T-helper 2 cell treated with Interferon-gamma antibody and Interleukin-4, amounts not matched to agents 100 ng/mL and 5 ng/mL, for 36 hours (primary cell): ENCODE measurements around the gene COPS7A. TPM values are rescaled to one million over a fixed set of nuclear protein-coding genes. Genes with fewer than 3 reads are reported as not detected.

Source experiments
- intact Hi-C: fragments of 100-400 bp; cut with micrococcal nuclease; formaldehyde crosslinking; loops from one replicate; pipeline ENCODE4 v1.15.1; 2023
- total RNA-seq: library from RNA; stranded (reverse); gene quantifications from 2 replicates; pipeline ENCODE4 v1.2.3, GENCODE V29; 2022

COPS7A gene
- total RNA-seq, 1 donor from 2014 or later = 26.6 TPM

- intact Hi-C loops = loop anchor here (1.0 to 5.0 kb wide), 4 partner anchors 9 to 173 kb away; partner anchors contain the start of genes CD4, CHD4 and MLF2
These were observed 56.0 kb downstream of the COPS7A start for GRCh38 chr12:6779708-6780432.

GRCh38 chr12:6780573-6780972 lies 56.7 kb downstream of the COPS7A start:
- intact Hi-C loops = no loop called here

Other genes starting within 250 kb of the COPS7A start
- gene MRPL51, start 230.8 kb upstream of the COPS7A start, total RNA-seq = 234 and 248 TPM in 2 replicates
- gene NCAPD2, start 229.9 kb upstream of the COPS7A start, total RNA-seq = 154 and 166 TPM in 2 replicates
- gene GAPDH, start 189.5 kb upstream of the COPS7A start, total RNA-seq = 5,041 and 5,044 TPM in 2 replicates
- 21.9 and 22.9 TPM in 2 replicates for gene IFFO1, start 168.0 kb upstream of the COPS7A start, total RNA-seq
- gene NOP2, start 155.8 kb upstream of the COPS7A start, total RNA-seq = 93.3 and 94.4 TPM in 2 replicates
- 257 and 265 TPM in 2 replicates for gene CHD4, start 116.7 kb upstream of the COPS7A start, total RNA-seq
- gene LPAR5, start 88.1 kb upstream of the COPS7A start, total RNA-seq = 6.2 and 6.7 TPM in 2 replicates
- gene ACRBP, start 76.6 kb upstream of the COPS7A start, total RNA-seq = 1.5 and 1.7 TPM in 2 replicates
- 20.7 and 21.3 TPM in 2 replicates for gene ING4, start 60.9 kb upstream of the COPS7A start, total RNA-seq
- gene ZNF384, start 34.7 kb upstream of the COPS7A start, total RNA-seq = 86.1 and 91.5 TPM in 2 replicates
- not detected in 2 replicates for gene PIANP, start 23.2 kb upstream of the COPS7A start, total RNA-seq
- gene MLF2, start 29.1 kb downstream of the COPS7A start, total RNA-seq = 92.7 and 94.4 TPM in 2 replicates
- 95.4 and 98.5 TPM in 2 replicates for gene PTMS, start 42.3 kb downstream of the COPS7A start, total RNA-seq
- 11.8 and 12.2 TPM in 2 replicates for gene LAG3, start 48.5 kb downstream of the COPS7A start, total RNA-seq
- gene CD4, start 65.5 kb downstream of the COPS7A start, total RNA-seq = 226 and 232 TPM in 2 replicates
- 0.18 and 0.32 TPM in 2 replicates for gene GPR162, start 97.8 kb downstream of the COPS7A start, total RNA-seq
- gene P3H3, start 104.4 kb downstream of the COPS7A start, total RNA-seq = 0.73 and 1.3 TPM in 2 replicates
- 0.39 and 0.43 TPM in 2 replicates for gene GNB3, start 116.9 kb downstream of the COPS7A start, total RNA-seq
- gene CDCA3, start 127.2 kb downstream of the COPS7A start, total RNA-seq = 77.3 and 78.4 TPM in 2 replicates
- gene USP5, start 128.1 kb downstream of the COPS7A start, total RNA-seq = 126 and 138 TPM in 2 replicates
- gene TPI1, start 143.5 kb downstream of the COPS7A start, total RNA-seq = 1,157 and 1,161 TPM in 2 replicates
- 14.0 and 14.6 TPM in 2 replicates for gene SPSB2, start 149.3 kb downstream of the COPS7A start, total RNA-seq
- 4.7 and 5.0 TPM in 2 replicates for gene LRRC23, start 180.8 kb downstream of the COPS7A start, total RNA-seq
- 114 and 120 TPM in 2 replicates for gene ENO2, start 190.5 kb downstream of the COPS7A start, total RNA-seq
- 35.9 and 37.0 TPM in 2 replicates for gene ATN1, start 203.9 kb downstream of the COPS7A start, total RNA-seq
- not detected in 2 replicates for gene RNU7-1, start 219.8 kb downstream of the COPS7A start, total RNA-seq
- gene C12orf57, start 220.0 kb downstream of the COPS7A start, total RNA-seq = 135 and 161 TPM in 2 replicates
- gene PTPN6, start 227.3 kb downstream of the COPS7A start, total RNA-seq = 255 and 267 TPM in 2 replicates
- gene PHB2, start 246.6 kb downstream of the COPS7A start, total RNA-seq = 242 and 243 TPM in 2 replicates
- gene EMG1, start 246.9 kb downstream of the COPS7A start, total RNA-seq = 67.4 and 69.6 TPM in 2 replicates